Posterior cingulate gyrus (tissue), 11 donors: ENCODE measurements around the gene CCDC92.

Source experiments
- DNase-seq, 10 donors: peaks; one replicate each; pipeline versions ENCODE4 v3.0.0 to v3.0.0-alpha.2; 2020 to 2021; ENCODE audit warnings: mixed read lengths in 3 of 10
- intact Hi-C: fragments of 100-400 bp; cut with DNase I; formaldehyde crosslinking; loops from one replicate; pipeline ENCODE4 v1.15.1; 2023

The CCDC92 gene

GRCh38 chr12:123939716-123940626, 32.7 kb downstream of the CCDC92 start:
- intact Hi-C loops: no loop called here
- DNase-seq: peak in 7 of 10 donors; percentile 60 to 95 (median 79)

GRCh38 chr12:123938679-123939480, 33.8 kb downstream of the CCDC92 start:
- DNase-seq: peak in 2 of 10 donors; percentile 72 to 86
- intact Hi-C loops: no loop called here

- intact Hi-C loops: no loop called here
- DNase-seq: peak in 1 of 10 donors; percentile 65
Measured at GRCh38 chr12:123937707-123938591, 34.7 kb downstream of the CCDC92 start.

- intact Hi-C loops: no loop called here
- peak in 1 of 10 donors; percentile 73 for DNase-seq
Measured at GRCh38 chr12:123936956-123937706, 35.5 kb downstream of the CCDC92 start.

- intact Hi-C loops: no loop called here
- DNase-seq: no peak
Measured at GRCh38 chr12:123936471-123936870, 36.2 kb downstream of the CCDC92 start.

- intact Hi-C loops: no loop called here
- DNase-seq: no peak
Measured at GRCh38 chr12:123935956-123936355, 36.7 kb downstream of the CCDC92 start.

GRCh38 chr12:123934829-123935228, 37.8 kb downstream of the CCDC92 start:
- DNase-seq: no peak
- intact Hi-C loops: no loop called here

GRCh38 chr12:123934016-123934620, 38.5 kb downstream of the CCDC92 start:
- intact Hi-C loops: no loop called here
- DNase-seq: no peak

- intact Hi-C loops: no loop called here
- peak in 1 of 10 donors; percentile 78 for DNase-seq
Measured at GRCh38 chr12:123933214-123933613, 39.4 kb downstream of the CCDC92 start.

- intact Hi-C loops: no loop called here
- DNase-seq: peak in 2 of 10 donors; percentile 39 to 40
Measured at GRCh38 chr12:123931686-123932321, 40.8 kb downstream of the CCDC92 start.

GRCh38 chr12:123929946-123930583, 42.6 kb downstream of the CCDC92 start:
- DNase-seq: peak in 2 of 10 donors; percentile 25 to 59
- intact Hi-C loops: no loop called here

GRCh38 chr12:123928897-123929296, 43.7 kb downstream of the CCDC92 start:
- no peak for DNase-seq
- intact Hi-C loops: no loop called here

- intact Hi-C loops: no loop called here
- peak in 3 of 10 donors; percentile 32 to 54 (median 35) for DNase-seq
Measured at GRCh38 chr12:123928274-123928865, 44.3 kb downstream of the CCDC92 start.

GRCh38 chr12:123924539-123924938, 48.1 kb downstream of the CCDC92 start:
- intact Hi-C loops: no loop called here
- no peak for DNase-seq

GRCh38 chr12:123923927-123924326, 48.7 kb downstream of the CCDC92 start:
- intact Hi-C loops: no loop called here
- DNase-seq: no peak

- intact Hi-C loops: no loop called here
- DNase-seq: peak in 1 of 10 donors; percentile 31
Measured at GRCh38 chr12:123923038-123923437, 49.6 kb downstream of the CCDC92 start.

- no peak for DNase-seq
- intact Hi-C loops: no loop called here
Measured at GRCh38 chr12:123919980-123920360, 52.7 kb downstream of the CCDC92 start.

- intact Hi-C loops: no loop called here
- no peak for DNase-seq
Measured at GRCh38 chr12:123917337-123917850, 55.2 kb downstream of the CCDC92 start.
